ENCODE measurements around the gene DGKI. TPM values are rescaled to one million over a fixed set of nuclear protein-coding genes. Genes with fewer than 3 reads are reported as not detected.

DGKI gene
- total and polyA plus RNA-seq, 4 donors = 0.01 to 0.37 (median 0.31) TPM

GRCh38 chr7:137877027-137877675 is 30.4 kb upstream of the DGKI start:
- Histone ChIP-seq H3K36me3 (ENCODE audit: control insufficient read depth in 4 of 4, insufficient read depth in 3 of 4, low read depth in 1 of 4, low read length in 3 of 4) (peaks cover 22 to 48% (median 45%) of the 10 kb centered on the region in 4 donors), H3K9me3 (ENCODE audit: control insufficient read depth in 4 of 4, low read length in 3 of 4) (no peaks in the 10 kb centered on the region), H3K4me3 (ENCODE audit: low read depth in 1 of 3, low read length in 3 of 3) (no peak overlapping the region), H3K27ac (ENCODE audit: low read depth in 1 of 2, low read length in 2 of 2) (no peak overlapping the region), H3K27me3 (ENCODE audit: control insufficient read depth in 4 of 4, insufficient read depth in 4 of 4, low read length in 3 of 4) (no peaks in the 10 kb centered on the region), H3K9ac (ENCODE audit: low read depth in 1 of 2, low read length in 2 of 2) (no peak overlapping the region), H3K4me1 (ENCODE audit: control insufficient read depth in 4 of 4, insufficient read depth in 4 of 4, low read length in 3 of 4) (no peaks in the 10 kb centered on the region)
- 88% methylated on average over 5 of the region's 5 CpGs for WGBS
- DNase-seq (ENCODE audit: low spot score) = no peak
- TF ChIP-seq FOXA2 (IDR thresholded peaks at IDR 0.05) (no peak), NR2F2 (IDR thresholded peaks at IDR 0.05) (no peak), ZBTB33 (IDR thresholded peaks at IDR 0.05) (no peak), HNF4A (conservative IDR thresholded peaks at IDR 0.05) (no peak), ATF3 (IDR thresholded peaks at IDR 0.05) (no peak), YY1 (IDR thresholded peaks at IDR 0.05) (no peak), EGR1 (IDR thresholded peaks at IDR 0.05; ENCODE audit: low read depth in 2 of 2) (no peak), HNF4G (IDR thresholded peaks at IDR 0.05) (no peak), JUND (IDR thresholded peaks at IDR 0.05) (no peak), CTCF (IDR thresholded peaks at IDR 0.05; ENCODE audit: low read depth, low read length, missing input control) (no peak), TAF1 (conservative IDR thresholded peaks at IDR 0.05) (no peak), MAX (IDR thresholded peaks at IDR 0.05) (no peak), FOXA1 (IDR thresholded peaks at IDR 0.05) (no peak), GABPA (IDR thresholded peaks at IDR 0.05 in 1 of 2, conservative IDR thresholded peaks at IDR 0.05 in 1 of 2) (no peak), SP1 (IDR thresholded peaks at IDR 0.05) (no peak), REST (IDR thresholded peaks at IDR 0.05) (no peak), RAD21 (IDR thresholded peaks at IDR 0.05) (no peak), RXRA (IDR thresholded peaks at IDR 0.05) (no peak)
